ENCODE measurements around the gene TMEM52B. TPM values are rescaled to one million over a fixed set of nuclear protein-coding genes. Genes with fewer than 3 reads are reported as not detected.
A peak's percentile ranks its signal among the peaks of the same experiment; 100 is the strongest.

TMEM52B gene
- total RNA-seq, 1 donor from 2014 or later, result not detected

DNA sequence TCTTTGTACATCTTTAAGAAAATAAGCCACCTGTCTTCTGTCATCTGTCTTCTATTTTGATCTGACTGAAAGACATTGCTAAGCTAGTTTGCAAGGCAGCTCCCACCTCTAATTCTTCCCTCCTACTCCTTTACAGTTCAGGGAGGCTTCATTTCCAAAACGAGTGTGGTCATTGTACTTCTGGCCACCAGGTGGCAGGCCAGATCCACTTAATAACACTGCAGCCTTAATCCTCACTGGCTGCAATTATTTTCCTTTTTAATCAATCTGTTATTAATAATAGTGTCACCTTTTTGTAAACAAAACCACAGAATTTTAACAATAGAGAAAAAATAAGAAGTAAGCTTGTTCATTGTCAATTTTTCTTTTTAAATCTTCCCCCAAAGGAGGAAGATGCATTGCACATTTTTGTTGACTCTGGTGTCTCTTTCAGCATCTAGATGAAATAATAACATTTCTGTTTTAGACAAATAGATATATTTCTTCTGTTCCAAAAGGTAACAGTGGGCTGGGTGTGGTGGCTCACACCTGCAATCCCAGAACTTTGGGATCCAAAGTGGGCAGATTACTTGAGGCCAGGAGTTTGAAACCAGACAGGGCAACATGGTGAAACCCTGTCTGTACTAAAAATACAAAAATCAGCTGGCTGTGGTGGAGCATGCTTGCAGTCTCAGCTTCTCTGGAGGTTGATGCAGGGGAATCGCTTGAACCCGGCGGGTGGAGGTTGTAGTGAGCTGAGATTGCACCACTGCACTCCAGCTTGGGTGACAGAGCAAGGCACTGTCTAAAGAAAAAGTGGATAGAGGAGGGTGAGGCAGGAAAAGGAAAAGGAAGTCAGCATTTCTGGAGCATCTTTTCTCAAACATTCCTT is 57.2 kb downstream of the TMEM52B start:
- peak; percentile 85 for FAIRE-seq
- peak in 1 of 2 donors; percentile 48 for DNase-seq (ENCODE audit: low spot score in 2 of 2)

GRCh38 chr12:10236720-10237119 is 57.9 kb downstream of the TMEM52B start:
- no peak for DNase-seq (ENCODE audit: low spot score in 2 of 2)
- no peak for FAIRE-seq

GRCh38 chr12:10238526-10238925 is 59.7 kb downstream of the TMEM52B start:
- FAIRE-seq (no peak), DNase-seq (ENCODE audit: low spot score in 2 of 2) (no peak)

GRCh38 chr12:10241290-10241689 is 62.5 kb downstream of the TMEM52B start:
- no peak for DNase-seq (ENCODE audit: low spot score in 2 of 2)
- FAIRE-seq, result no peak

Other genes with a start within 250 kb of the TMEM52B start
- gene CLEC2A, start 246.7 kb upstream of the TMEM52B start, total RNA-seq, result not detected
- 0.41 TPM for gene CLEC12A, start 207.6 kb upstream of the TMEM52B start, total RNA-seq
- gene CLEC1B, start 179.9 kb upstream of the TMEM52B start, total RNA-seq, result not detected
- gene CLEC12B, start 168.4 kb upstream of the TMEM52B start, total RNA-seq, result not detected
- gene CLEC9A, start 148.3 kb upstream of the TMEM52B start, total RNA-seq, result not detected
- gene CLEC1A, start 80.0 kb upstream of the TMEM52B start, total RNA-seq, result 0.41 TPM
- gene CLEC7A, start 48.8 kb upstream of the TMEM52B start, total RNA-seq, result 2.0 TPM
- gene OLR1, start 6.9 kb upstream of the TMEM52B start, total RNA-seq, result 4.1 TPM
- gene GABARAPL1, start 33.8 kb downstream of the TMEM52B start, total RNA-seq, result 44.8 TPM
- under 0.01 TPM for gene KLRD1, start 128.8 kb downstream of the TMEM52B start, total RNA-seq
- gene KLRK1, start 211.0 kb downstream of the TMEM52B start, total RNA-seq, result 0.82 TPM
- gene KLRC4, start 230.7 kb downstream of the TMEM52B start, total RNA-seq, result not detected
- 2.9 TPM for gene KLRC3, start 241.6 kb downstream of the TMEM52B start, total RNA-seq

Data from frontal cortex (tissue), 4 donors.